Adipocyte (in vitro differentiated cells): ENCODE results near the gene NEURL3.

ENCODE experiments used
- DNase-seq: peaks from one replicate; pipeline ENCODE4 v3.0.0-alpha.2; 2015; ENCODE audit warnings: low read depth
- H3K27me3 ChIP-seq: replicated peaks from 2 replicates; pipeline ENCODE4 v1.7.0; 2013; ENCODE audit warnings: mild to moderate bottlenecking, low read length, moderate library complexity; ENCODE audit not compliant: control insufficient read depth, insufficient read depth
- H3K36me3 ChIP-seq: 2 replicates; pipeline ENCODE4 v1.7.0; 2013; ENCODE audit warnings: low read length, mild to moderate bottlenecking, moderate library complexity; ENCODE audit not compliant: control insufficient read depth, insufficient read depth, severe bottlenecking
- H3K4me1 ChIP-seq: 2 replicates; pipeline ENCODE4 v1.7.0; 2013; ENCODE audit warnings: mild to moderate bottlenecking, low read length, moderate library complexity; ENCODE audit not compliant: control insufficient read depth, insufficient read depth
- H3K4me3 ChIP-seq: 2 replicates; pipeline ENCODE4 v1.7.0; 2013; ENCODE audit warnings: mild to moderate bottlenecking, low read length, moderate library complexity
- H3K9ac ChIP-seq: 2 replicates; pipeline ENCODE4 v1.7.0; 2013; ENCODE audit warnings: mild to moderate bottlenecking, low read length, moderate library complexity
- H3K9me3 ChIP-seq: 2 replicates; pipeline ENCODE4 v1.7.0; 2013; ENCODE audit warnings: mild to moderate bottlenecking, low read length, moderate library complexity; ENCODE audit not compliant: control insufficient read depth

The NEURL3 gene

DNA sequence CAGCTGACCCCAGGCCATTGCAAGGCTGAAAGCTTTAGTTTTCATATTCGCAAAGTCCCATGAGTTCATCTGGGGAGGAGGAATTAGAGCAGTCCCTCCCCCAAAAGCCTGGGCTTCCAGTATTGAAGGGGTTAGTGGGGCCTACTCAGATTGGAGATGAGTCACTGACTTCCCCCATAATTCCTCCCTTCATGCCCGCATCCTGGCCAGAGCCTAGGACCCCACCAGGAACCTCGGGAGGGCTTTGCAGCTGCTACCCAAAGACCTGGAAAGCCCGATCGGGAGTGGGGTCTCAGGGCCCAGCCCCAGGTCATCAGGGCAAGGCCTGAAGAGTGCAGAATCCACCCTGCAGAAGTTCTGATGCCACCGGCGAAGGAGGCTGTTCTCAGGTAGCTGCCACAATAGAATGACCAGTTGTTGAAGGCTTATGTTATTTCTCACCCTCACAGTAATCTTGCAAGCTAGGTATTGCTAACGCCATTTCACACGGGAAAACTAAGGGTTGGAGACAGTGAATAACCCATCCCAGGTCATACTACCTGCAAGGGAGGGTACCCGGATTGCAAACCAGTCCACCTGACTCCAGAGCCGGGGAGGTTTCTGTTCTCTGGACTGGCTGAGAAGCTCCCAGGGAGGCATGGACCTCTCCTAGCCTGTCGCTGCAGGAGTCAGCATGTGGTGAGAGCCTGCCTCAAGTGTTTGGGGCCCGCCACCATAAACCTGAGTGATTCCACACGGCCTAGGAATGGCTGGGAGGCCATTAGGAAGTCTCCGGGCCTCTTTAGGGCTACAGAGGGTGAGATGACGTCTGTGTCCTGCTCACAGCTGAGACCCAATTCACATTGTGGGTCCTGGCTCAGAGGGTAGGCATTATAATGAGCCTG, 25.6 kb upstream of the NEURL3 start:
- Histone ChIP-seq H3K4me1 (peaks cover 57% of the 10 kb centered on the region), H3K9me3 (no peaks in the 10 kb centered on the region), H3K27me3 (no peaks in the 10 kb centered on the region), H3K36me3 (no peaks in the 10 kb centered on the region), H3K4me3 (no peak overlapping the region), H3K9ac (no peak overlapping the region)
- DNase-seq: no peak

DNA sequence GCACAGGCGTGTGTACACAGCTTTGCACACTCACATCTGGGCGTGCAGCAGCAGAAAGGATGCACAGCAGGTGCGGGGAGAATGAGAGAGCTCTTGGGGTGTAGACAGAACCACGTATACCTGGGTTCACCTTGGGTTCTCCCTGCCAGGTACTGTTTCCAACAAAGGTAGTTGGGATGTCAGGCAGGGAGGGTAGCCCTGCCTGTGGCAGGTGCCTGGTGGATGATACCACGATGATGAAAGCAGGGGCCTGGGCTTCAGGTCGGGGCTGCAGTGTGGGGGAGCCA, 24.9 kb upstream of the NEURL3 start:
- Histone ChIP-seq H3K27me3 (no peaks in the 10 kb centered on the region), H3K9me3 (no peaks in the 10 kb centered on the region), H3K9ac (no peak overlapping the region), H3K4me3 (no peak overlapping the region), H3K36me3 (no peaks in the 10 kb centered on the region), H3K4me1 (peaks cover 57% of the 10 kb centered on the region)
- DNase-seq: no peak

GRCh38 chr2:96529376-96530143, 24.4 kb upstream of the NEURL3 start:
- Histone ChIP-seq H3K4me1 (peaks cover 53% of the 10 kb centered on the region), H3K36me3 (no peaks in the 10 kb centered on the region), H3K4me3 (no peak overlapping the region), H3K9me3 (no peaks in the 10 kb centered on the region), H3K9ac (no peak overlapping the region), H3K27me3 (no peaks in the 10 kb centered on the region)
- DNase-seq: no peak

DNA sequence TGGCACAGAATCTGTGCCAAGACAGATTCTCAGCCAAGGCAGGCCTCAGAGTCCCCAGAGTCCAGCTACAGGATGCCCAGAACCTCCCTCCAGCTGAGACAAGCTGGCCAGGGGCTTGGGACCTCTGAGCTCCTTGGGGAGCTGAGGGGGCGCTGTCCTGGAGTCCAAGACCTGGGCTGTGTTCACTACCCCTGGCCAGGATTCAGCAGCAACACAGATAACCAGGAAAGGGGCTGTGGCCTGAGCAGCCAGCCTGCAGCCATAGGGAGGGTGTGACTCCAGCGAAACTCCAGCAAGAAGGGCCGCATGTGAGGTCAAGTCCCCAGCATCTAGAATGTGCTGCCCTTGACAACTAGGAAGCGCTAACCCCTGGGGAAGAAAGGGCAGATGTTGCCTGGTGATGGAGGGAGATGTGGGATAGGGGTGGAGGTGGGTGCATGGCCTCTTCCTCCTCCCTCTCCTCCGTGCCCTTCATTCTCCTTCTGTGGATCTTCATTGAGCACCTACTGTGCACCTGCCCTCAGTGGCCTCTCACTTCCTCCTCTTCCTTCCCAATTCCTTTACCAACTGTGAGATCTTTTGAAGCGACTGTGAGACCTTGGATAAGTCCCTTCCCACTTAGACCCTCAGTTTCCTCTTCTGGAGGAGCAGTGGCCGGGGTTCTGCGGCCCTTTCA, 23.7 kb upstream of the NEURL3 start:
- Histone ChIP-seq H3K4me3 (no peak overlapping the region), H3K27me3 (no peaks in the 10 kb centered on the region), H3K9ac (no peak overlapping the region), H3K4me1 (peaks cover 51% of the 10 kb centered on the region), H3K36me3 (no peaks in the 10 kb centered on the region), H3K9me3 (no peaks in the 10 kb centered on the region)
- no peak for DNase-seq

DNA sequence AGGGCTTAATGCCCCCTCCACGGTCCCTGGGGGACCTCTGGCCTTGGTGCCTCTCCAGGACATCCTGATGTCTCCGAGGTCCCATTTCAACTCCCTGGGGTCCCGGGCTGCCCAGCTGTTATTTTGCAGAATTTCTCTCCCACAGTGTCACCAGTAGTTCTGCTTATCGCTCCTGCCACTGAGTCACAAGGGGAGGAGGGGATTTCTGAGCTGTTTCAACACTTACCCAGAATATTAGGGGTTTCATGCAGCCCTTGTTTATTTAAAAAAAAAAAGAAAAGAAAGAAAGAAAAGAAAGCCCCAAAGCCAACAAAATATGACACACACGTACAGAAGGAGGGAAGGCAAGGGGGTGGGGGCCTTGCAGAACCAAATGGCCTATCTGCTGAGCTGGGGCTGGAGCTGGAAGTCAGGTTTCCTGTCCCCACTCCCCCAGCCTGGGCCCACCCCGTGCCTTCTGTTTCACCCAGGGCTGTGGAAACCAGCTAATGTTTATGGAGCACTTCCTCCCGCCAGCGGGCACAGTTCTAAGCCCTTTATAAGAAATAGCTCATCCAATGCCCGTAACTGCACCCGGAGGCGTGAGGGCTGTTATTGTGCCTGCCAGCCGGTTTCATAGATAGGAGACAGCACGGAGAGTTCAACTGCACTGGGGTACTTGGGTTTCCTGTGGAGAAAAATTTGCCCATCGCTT, 23.0 kb upstream of the NEURL3 start:
- no peaks in the 10 kb centered on the region for H3K27me3 ChIP-seq
- H3K9me3 ChIP-seq: no peaks in the 10 kb centered on the region
- peak; percentile 50 for DNase-seq
- H3K9ac ChIP-seq: peak overlapping the region; percentile 55
- peak overlapping the region; percentile 71 for H3K4me3 ChIP-seq
- no peaks in the 10 kb centered on the region for H3K36me3 ChIP-seq
- H3K4me1 ChIP-seq: peaks cover 50% of the 10 kb centered on the region

- peak overlapping the region; percentile 75 for H3K9ac ChIP-seq
- peaks cover 43% of the 10 kb centered on the region for H3K4me1 ChIP-seq
- no peaks in the 10 kb centered on the region for H3K36me3 ChIP-seq
- DNase-seq: peak; percentile 72
- peak overlapping the region; percentile 72 for H3K4me3 ChIP-seq
- no peaks in the 10 kb centered on the region for H3K9me3 ChIP-seq
- no peaks in the 10 kb centered on the region for H3K27me3 ChIP-seq
Observed at GRCh38 chr2:96527286-96528005, 22.3 kb upstream of the NEURL3 start.

DNA sequence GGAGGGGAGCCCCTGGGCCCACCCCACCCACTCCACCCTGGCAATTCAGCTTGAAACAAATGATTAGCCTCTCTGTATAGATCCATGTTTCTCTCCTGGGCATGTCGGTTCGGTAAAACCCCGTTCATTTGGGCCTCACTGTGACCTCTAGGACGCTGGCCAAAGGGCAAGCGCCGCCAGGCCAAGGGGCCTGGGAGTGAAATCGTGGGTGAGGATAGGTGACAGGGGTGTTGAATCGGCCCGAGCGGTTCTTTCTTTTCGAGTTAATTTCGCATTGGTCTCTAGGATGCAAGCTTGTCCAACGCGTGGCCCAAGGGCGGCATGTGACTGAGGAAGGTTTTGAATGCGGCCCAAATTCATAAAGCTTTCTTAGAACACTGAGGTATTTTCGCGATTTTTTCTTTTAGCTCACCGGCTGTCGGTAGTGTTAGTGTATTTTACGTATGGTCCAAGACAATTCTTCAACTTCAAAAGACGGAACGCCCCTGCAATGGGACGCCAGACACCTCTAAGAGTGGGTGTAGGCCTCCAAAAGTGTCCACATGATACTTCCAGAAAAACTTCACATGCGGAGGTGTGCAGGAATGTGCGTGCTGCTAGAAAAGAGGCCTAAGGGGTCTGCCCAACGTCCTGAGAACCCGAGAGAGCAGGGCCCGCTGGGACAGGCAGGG, 21.6 kb upstream of the NEURL3 start:
- Histone ChIP-seq H3K36me3 (no peaks in the 10 kb centered on the region), H3K4me1 (peaks cover 36% of the 10 kb centered on the region), H3K9ac (peak overlapping the region; percentile 75), H3K9me3 (no peaks in the 10 kb centered on the region), H3K27me3 (no peaks in the 10 kb centered on the region), H3K4me3 (peak overlapping the region; percentile 72)
- no peak for DNase-seq

DNA sequence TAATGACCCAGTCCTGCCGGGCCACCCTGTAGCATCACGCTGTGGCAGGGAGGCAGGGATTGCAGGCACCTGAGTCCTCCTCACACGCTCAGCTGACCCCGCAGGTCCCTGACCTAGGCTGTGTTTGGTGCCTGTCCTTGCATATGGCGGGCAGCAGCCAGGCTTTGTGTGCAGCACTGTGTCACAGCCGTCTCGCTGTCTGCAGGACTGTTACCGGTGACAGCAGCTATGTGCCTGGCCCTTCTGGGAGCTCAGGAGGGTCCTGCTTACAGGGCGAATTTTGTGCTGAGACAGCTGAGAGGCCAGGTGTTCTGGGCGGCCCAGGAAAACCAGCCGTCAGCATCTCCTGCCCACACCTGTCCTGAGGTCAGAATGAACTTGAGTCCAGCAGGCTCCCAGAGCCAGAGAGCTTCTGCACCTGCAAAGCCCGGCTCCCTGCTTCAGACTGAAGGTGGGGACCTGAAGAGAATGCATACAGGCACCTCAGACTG, 21.0 kb upstream of the NEURL3 start:
- no peaks in the 10 kb centered on the region for H3K36me3 ChIP-seq
- peaks cover 31% of the 10 kb centered on the region for H3K4me1 ChIP-seq
- no peaks in the 10 kb centered on the region for H3K9me3 ChIP-seq
- H3K4me3 ChIP-seq: no peak overlapping the region
- H3K27me3 ChIP-seq: no peaks in the 10 kb centered on the region
- no peak for DNase-seq
- no peak overlapping the region for H3K9ac ChIP-seq

DNA sequence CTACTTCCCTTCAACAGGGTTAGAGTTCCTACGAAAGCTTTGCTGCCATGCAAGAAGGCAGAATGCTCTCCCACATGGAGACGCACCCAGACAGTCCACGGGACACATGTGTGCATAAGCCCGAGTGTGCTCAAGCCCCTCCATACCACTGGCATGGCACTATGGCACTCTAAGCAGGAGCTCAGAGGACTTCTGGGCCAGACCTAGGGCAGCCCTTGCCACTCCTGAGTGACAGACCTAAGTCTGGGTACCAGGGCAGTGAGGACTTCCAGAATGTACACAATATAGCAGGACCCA, 20.0 kb upstream of the NEURL3 start:
- Histone ChIP-seq H3K9ac (no peak overlapping the region), H3K27me3 (no peaks in the 10 kb centered on the region), H3K36me3 (no peaks in the 10 kb centered on the region), H3K4me3 (no peak overlapping the region), H3K9me3 (no peaks in the 10 kb centered on the region), H3K4me1 (peaks cover 26% of the 10 kb centered on the region)
- DNase-seq: no peak

DNA sequence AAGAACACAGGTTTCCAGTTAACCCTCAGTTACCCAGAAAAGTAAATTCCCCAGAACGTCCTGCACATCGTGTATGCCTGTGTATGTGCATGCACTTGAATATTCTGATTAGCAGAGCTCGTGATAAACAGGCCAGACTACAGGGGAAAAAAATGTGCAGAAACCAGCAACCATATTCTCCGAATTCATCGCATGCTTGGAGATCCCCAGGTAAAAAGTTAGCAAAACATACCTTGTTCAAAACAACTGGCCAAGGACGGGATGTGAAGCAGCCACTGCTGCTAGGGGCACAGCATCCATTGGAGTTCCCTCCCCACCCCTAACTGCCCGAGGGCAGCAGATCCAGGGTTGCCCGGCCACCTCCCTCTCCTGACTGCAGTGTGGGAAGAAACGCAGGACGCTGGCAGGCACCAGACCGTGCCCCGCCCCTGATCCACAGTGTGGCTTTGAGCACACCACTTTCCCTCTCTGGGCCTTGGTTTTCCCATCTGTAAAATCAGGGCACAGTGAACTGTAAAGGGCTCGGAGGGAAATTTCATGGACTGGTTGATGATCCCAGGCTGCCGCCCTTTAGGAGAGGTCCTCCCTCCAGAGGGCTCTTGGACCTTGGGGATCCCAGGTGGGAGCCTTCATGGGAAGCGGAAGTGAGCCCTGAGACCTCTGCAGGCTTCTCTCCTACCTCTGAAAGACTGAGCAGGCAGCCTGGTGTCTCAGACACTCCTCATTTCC, 19.5 kb upstream of the NEURL3 start:
- no peaks in the 10 kb centered on the region for H3K27me3 ChIP-seq

More for the DNA sequence above, 19.5 kb upstream of the NEURL3 start:
- Histone ChIP-seq H3K36me3 (no peaks in the 10 kb centered on the region), H3K4me1 (peaks cover 26% of the 10 kb centered on the region), H3K9me3 (no peaks in the 10 kb centered on the region), H3K9ac (no peak overlapping the region), H3K4me3 (no peak overlapping the region)
- no peak for DNase-seq
